H9 (cell line): ENCODE measurements around the gene EDA. TPM values are rescaled to one million over a fixed set of nuclear protein-coding genes. Genes with fewer than 3 reads are reported as not detected.

ENCODE experiments used
- DNase-seq: peaks from one replicate; pipeline ENCODE4 v3.0.0-alpha.2; 2017
- H2AFZ ChIP-seq: one replicate; pipeline ENCODE4 v1.6.1; 2013; ENCODE audit warnings: mild to moderate bottlenecking, low read length, control low read depth, moderate library complexity
- H2AK5ac ChIP-seq: 2 replicates; pipeline ENCODE4 v1.6.1; 2013; ENCODE audit warnings: low read length, control low read depth, mixed read lengths; ENCODE audit not compliant: insufficient read length
- H2BK120ac ChIP-seq: one replicate; pipeline ENCODE4 v1.6.1; 2013; ENCODE audit warnings: low read depth, mild to moderate bottlenecking, low read length, control low read depth, inconsistent platforms; ENCODE audit not compliant: poor library complexity, severe bottlenecking
- H2BK12ac ChIP-seq: 2 replicates; pipeline ENCODE4 v1.6.1; 2013; ENCODE audit warnings: low read length, control low read depth, mixed read lengths, low read depth; ENCODE audit not compliant: insufficient read length
- H2BK15ac ChIP-seq: 2 replicates; pipeline ENCODE4 v1.6.1; 2013; ENCODE audit warnings: low read depth, low read length, control low read depth
- H2BK20ac ChIP-seq: one replicate; pipeline ENCODE4 v1.6.1; 2013; ENCODE audit warnings: low read depth, mild to moderate bottlenecking, low read length, control low read depth, inconsistent platforms; ENCODE audit not compliant: poor library complexity, severe bottlenecking
- H2BK5ac ChIP-seq: 2 replicates; pipeline ENCODE4 v1.6.1; 2013; ENCODE audit warnings: low read length, control low read depth, mixed read lengths; ENCODE audit not compliant: insufficient read length
- H3K14ac ChIP-seq: 2 replicates; pipeline ENCODE4 v1.6.1; 2013; ENCODE audit warnings: low read length, control low read depth; ENCODE audit not compliant: insufficient read depth
- H3K18ac ChIP-seq: 2 replicates; pipeline ENCODE4 v1.6.1; 2013; ENCODE audit warnings: low read depth, mild to moderate bottlenecking, mixed read lengths, low read length, control low read depth; ENCODE audit not compliant: insufficient read length
- H3K23ac ChIP-seq: 2 replicates; pipeline ENCODE4 v1.6.1; 2013; ENCODE audit warnings: low read length, control low read depth, mixed read lengths, low read depth; ENCODE audit not compliant: insufficient read length
- H3K23me2 ChIP-seq: 2 replicates; pipeline ENCODE4 v1.6.1; 2013; ENCODE audit warnings: low read depth, mild to moderate bottlenecking, mixed read lengths, low read length, control low read depth; ENCODE audit not compliant: insufficient read length, poor library complexity, severe bottlenecking
- H3K27ac ChIP-seq: 2 replicates; pipeline ENCODE4 v1.5.1; 2013; ENCODE audit warnings: low read length, control low read depth, mixed read lengths, low read depth; ENCODE audit not compliant: insufficient read length
- H3K27me3 ChIP-seq: 2 replicates; pipeline ENCODE4 v1.6.1; 2013; ENCODE audit warnings: low read length, control low read depth, inconsistent platforms; ENCODE audit not compliant: insufficient read depth
- H3K4ac ChIP-seq: 2 replicates; pipeline ENCODE4 v1.6.1; 2013; ENCODE audit warnings: low read depth, mild to moderate bottlenecking, control low read depth, inconsistent platforms, low read length, moderate library complexity
- H3K4me1 ChIP-seq: 2 replicates; pipeline ENCODE4 v1.6.1; 2013; ENCODE audit warnings: low read length, control low read depth, inconsistent platforms; ENCODE audit not compliant: insufficient read depth
- H3K4me2 ChIP-seq: 2 replicates; pipeline ENCODE4 v1.6.1; 2013; ENCODE audit warnings: low read length, control low read depth, mixed read lengths; ENCODE audit not compliant: insufficient read length, insufficient read depth
- H3K56ac ChIP-seq: 2 replicates; pipeline ENCODE4 v1.6.1; 2013; ENCODE audit warnings: low read depth, mild to moderate bottlenecking, mixed read lengths, low read length, control low read depth; ENCODE audit not compliant: insufficient read length
- H3K79me1 ChIP-seq: 2 replicates; pipeline ENCODE4 v1.6.1; 2013; ENCODE audit warnings: low read depth, mild to moderate bottlenecking, moderate library complexity, low read length, control low read depth, inconsistent platforms; ENCODE audit not compliant: insufficient read depth, poor library complexity, severe bottlenecking
- H3K79me2 ChIP-seq: 2 replicates; pipeline ENCODE4 v1.6.1; 2013; ENCODE audit warnings: low read length, control low read depth, inconsistent platforms; ENCODE audit not compliant: insufficient read depth
- H3K9ac ChIP-seq: 2 replicates; pipeline ENCODE4 v1.6.1; 2013; ENCODE audit warnings: low read length, control low read depth, mixed read lengths; ENCODE audit not compliant: insufficient read length; ENCODE audit errors: extremely low read depth
- H3K9me3 ChIP-seq: one replicate; pipeline ENCODE4 v1.6.1; 2013; ENCODE audit warnings: low read depth, low read length, inconsistent platforms; ENCODE audit not compliant: control insufficient read depth
- H3T11ph ChIP-seq: one replicate; pipeline ENCODE4 v1.6.1; 2013; ENCODE audit warnings: mild to moderate bottlenecking, low read length, control low read depth, inconsistent platforms
- H4K20me1 ChIP-seq: one replicate; pipeline ENCODE4 v1.6.1; 2013; ENCODE audit not compliant: control insufficient read depth, insufficient read length, insufficient read depth
- H4K5ac ChIP-seq: 2 replicates; pipeline ENCODE4 v1.6.1; 2013; ENCODE audit warnings: low read depth, mild to moderate bottlenecking, mixed read lengths, low read length, control low read depth; ENCODE audit not compliant: insufficient read length
- H4K8ac ChIP-seq: replicated peaks from 2 replicates; pipeline ENCODE4 v1.6.1; 2013; ENCODE audit warnings: low read length, control low read depth, mixed read lengths, low read depth; ENCODE audit not compliant: insufficient read length
- H4K91ac ChIP-seq: 2 replicates; pipeline ENCODE4 v1.6.1; 2013; ENCODE audit warnings: low read depth, mild to moderate bottlenecking, moderate library complexity, mixed read lengths, low read length, control low read depth; ENCODE audit not compliant: insufficient read length
- H3K27ac Mint-ChIP-seq, 3 experiments: 2 replicates in 2 of 3; 3 replicates in 1 of 3; pipeline ENCODE4 v1.8.0; 2020 to 2021; ENCODE audit warnings: mixed read lengths in 3 of 3, mild to moderate bottlenecking in 1 of 3, moderate library complexity in 1 of 3
- H3K27me3 Mint-ChIP-seq: 2 replicates; pipeline ENCODE4 v1.8.0; 2021; ENCODE audit warnings: low read depth, mild to moderate bottlenecking, moderate library complexity, mixed read lengths
- H3K36me3 Mint-ChIP-seq, 3 experiments: 2 replicates in 2 of 3; 3 replicates in 1 of 3; pipeline ENCODE4 v1.8.0; 2020 to 2021; ENCODE audit warnings: low read depth in 3 of 3, mixed read lengths in 3 of 3; ENCODE audit not compliant: insufficient read depth in 1 of 3
- H3K4me1 Mint-ChIP-seq, 2 experiments: 2 replicates each; pipeline ENCODE4 v1.8.0; 2020; ENCODE audit warnings: mixed read lengths in 2 of 2
- H3K4me3 Mint-ChIP-seq, 2 experiments: 2 replicates in 1 of 2; 3 replicates in 1 of 2; pipeline ENCODE4 v1.8.0; 2020 to 2021; ENCODE audit warnings: mild to moderate bottlenecking in 2 of 2, mixed read lengths in 2 of 2, moderate library complexity in 1 of 2
- H3K9me3 Mint-ChIP-seq, 2 experiments: 2 replicates in 1 of 2; 3 replicates in 1 of 2; pipeline ENCODE4 v1.8.0; 2020; ENCODE audit warnings: mild to moderate bottlenecking in 2 of 2, mixed read lengths in 2 of 2, moderate library complexity in 1 of 2
- WGBS: extraction: QIAGEN DNeasy Blood & Tissue Kit; methylation state at CpG from one replicate; pipeline ENCODE4 v1.1.7; 2013; ENCODE audit warnings: missing lambda C conversion rate, low lambda C conversion rate, mixed read lengths; ENCODE audit not compliant: insufficient read length; ENCODE audit errors: extremely low coverage; 5-methylcytosine and 5-hydroxymethylcytosine counted together
- total RNA-seq: library from RNA; stranded (reverse); gene quantifications from 2 replicates; pipeline ENCODE4 v1.2.1, GENCODE V29; 2021
- TF ChIP-seq, protein P1 (sequence below): fragments of 200-600 bp; sonication (generic); conservative IDR thresholded peaks from 3 replicates; pipeline ENCODE4 v1.8.0; 2021; ENCODE audit warnings: antibody characterized with exemption, mild to moderate bottlenecking

The EDA gene
- total RNA-seq, 1 experiment from 2014 or later = 7.7 TPM

DNA sequence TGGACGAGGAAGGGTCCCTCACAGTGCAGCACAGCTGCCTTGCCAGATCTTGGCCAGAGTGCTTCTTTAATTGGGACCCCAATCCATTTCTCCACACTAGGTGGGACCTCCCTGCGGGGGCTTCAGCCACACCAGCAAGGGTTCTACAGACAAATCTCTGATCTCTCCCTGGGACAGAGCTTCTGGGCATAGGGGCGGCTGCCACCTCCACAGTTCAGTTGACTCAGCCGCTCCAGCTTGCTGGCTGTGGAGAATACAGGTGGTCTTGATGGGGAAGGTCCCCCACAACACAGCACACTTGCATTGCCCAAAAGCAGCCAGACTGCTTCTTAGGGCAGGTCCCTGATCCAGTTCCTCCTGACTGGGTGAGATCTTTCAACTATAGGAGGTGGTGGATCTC lies 199.6 kb downstream of the EDA start:
- no peak overlapping the region for H2BK12ac ChIP-seq
- Mint-ChIP-seq H3K36me3 (peaks cover 4 to 6% (median 4%) of the 10 kb centered on the region in 3 experiments; a peak in 4 of 7 replicates), H3K4me3 (no peak overlapping the region), H3K4me1 (peaks cover 0 to 2% of the 10 kb centered on the region in 2 experiments; a peak in 1 of 4 replicates), H3K9me3 (peaks cover 77 to 85% of the 10 kb centered on the region in 2 experiments), H3K27me3 (no peaks in the 10 kb centered on the region), H3K27ac (no peak overlapping the region; a peak in 1 of 7 replicates)
- H2AK5ac ChIP-seq = no peak overlapping the region
- no peaks in the 10 kb centered on the region for H3K79me2 ChIP-seq
- H3K9ac ChIP-seq = no peak overlapping the region
- H3K23ac ChIP-seq = no peak overlapping the region
- no peak overlapping the region for H4K91ac ChIP-seq
- H3K9me3 ChIP-seq = peaks cover 47% of the 10 kb centered on the region
- H4K5ac ChIP-seq = no peak overlapping the region
- no peak overlapping the region for H2AFZ ChIP-seq
- H3K14ac ChIP-seq = no peak overlapping the region
- TF ChIP-seq, protein P1, sequence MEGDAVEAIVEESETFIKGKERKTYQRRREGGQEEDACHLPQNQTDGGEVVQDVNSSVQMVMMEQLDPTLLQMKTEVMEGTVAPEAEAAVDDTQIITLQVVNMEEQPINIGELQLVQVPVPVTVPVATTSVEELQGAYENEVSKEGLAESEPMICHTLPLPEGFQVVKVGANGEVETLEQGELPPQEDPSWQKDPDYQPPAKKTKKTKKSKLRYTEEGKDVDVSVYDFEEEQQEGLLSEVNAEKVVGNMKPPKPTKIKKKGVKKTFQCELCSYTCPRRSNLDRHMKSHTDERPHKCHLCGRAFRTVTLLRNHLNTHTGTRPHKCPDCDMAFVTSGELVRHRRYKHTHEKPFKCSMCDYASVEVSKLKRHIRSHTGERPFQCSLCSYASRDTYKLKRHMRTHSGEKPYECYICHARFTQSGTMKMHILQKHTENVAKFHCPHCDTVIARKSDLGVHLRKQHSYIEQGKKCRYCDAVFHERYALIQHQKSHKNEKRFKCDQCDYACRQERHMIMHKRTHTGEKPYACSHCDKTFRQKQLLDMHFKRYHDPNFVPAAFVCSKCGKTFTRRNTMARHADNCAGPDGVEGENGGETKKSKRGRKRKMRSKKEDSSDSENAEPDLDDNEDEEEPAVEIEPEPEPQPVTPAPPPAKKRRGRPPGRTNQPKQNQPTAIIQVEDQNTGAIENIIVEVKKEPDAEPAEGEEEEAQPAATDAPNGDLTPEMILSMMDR = no peak
- WGBS = no CpG with 5 or more reads among the region's 4 CpGs
- H3K27ac ChIP-seq = no peak overlapping the region
- no peak overlapping the region for H2BK15ac ChIP-seq
- no peak overlapping the region for H3K4me2 ChIP-seq
- H3K56ac ChIP-seq = no peak overlapping the region
- H4K20me1 ChIP-seq = no peaks in the 10 kb centered on the region
- H3K18ac ChIP-seq = no peak overlapping the region
- no peaks in the 10 kb centered on the region for H3K27me3 ChIP-seq
- H2BK20ac ChIP-seq = no peak overlapping the region
- H3K79me1 ChIP-seq = no peaks in the 10 kb centered on the region
- no peak for DNase-seq
- H3K4me1 ChIP-seq = no peaks in the 10 kb centered on the region; the same call in 1 of the 2 replicates
- no peak overlapping the region for H3T11ph ChIP-seq
- no peak overlapping the region for H2BK120ac ChIP-seq
- no peak overlapping the region for H3K4ac ChIP-seq
- H3K23me2 ChIP-seq = no peaks in the 10 kb centered on the region
- H4K8ac ChIP-seq = no peak overlapping the region
- H2BK5ac ChIP-seq = no peak overlapping the region
